Measurements from ENCODE around the gene CORO7.

The CORO7 gene

GRCh38 chr16:4317532-4318450 lies 98.6 kb downstream of the CORO7 start:
- Histone ChIP-seq H3K9me3 (ENCODE audit: control insufficient read depth, low read length) (no peaks in the 10 kb centered on the region), H3K36me3 (ENCODE audit: control insufficient read depth, insufficient read depth, low read length, severe bottlenecking) (no peaks in the 10 kb centered on the region), H3K9ac (ENCODE audit: low read length) (peak overlapping the region; percentile 86), H3K4me3 (ENCODE audit: low read length) (peak overlapping the region; percentile 85), H3K4me1 (ENCODE audit: control insufficient read depth, insufficient read depth, low read length) (peaks cover 45% of the 10 kb centered on the region), H3K27me3 (replicated peaks; ENCODE audit: control insufficient read depth, insufficient read depth, low read length) (no peaks in the 10 kb centered on the region)
- DNase-seq (ENCODE audit: low read depth): peak; percentile 63

GRCh38 chr16:4316864-4317531 lies 99.4 kb downstream of the CORO7 start:
- H3K9ac ChIP-seq (ENCODE audit: low read length): peak overlapping the region; percentile 86
- H3K27me3 ChIP-seq (replicated peaks; ENCODE audit: control insufficient read depth, insufficient read depth, low read length): no peaks in the 10 kb centered on the region
- peak; percentile 82 for DNase-seq (ENCODE audit: low read depth)

GRCh38 chr16:4316108-4316863 lies 100.1 kb downstream of the CORO7 start:
- Histone ChIP-seq H3K4me3 (ENCODE audit: low read length) (peak overlapping the region; percentile 85), H3K36me3 (ENCODE audit: control insufficient read depth, insufficient read depth, low read length, severe bottlenecking) (no peaks in the 10 kb centered on the region), H3K9ac (ENCODE audit: low read length) (peak overlapping the region; percentile 86), H3K4me1 (ENCODE audit: control insufficient read depth, insufficient read depth, low read length) (peaks cover 45% of the 10 kb centered on the region), H3K27me3 (replicated peaks; ENCODE audit: control insufficient read depth, insufficient read depth, low read length) (no peaks in the 10 kb centered on the region), H3K9me3 (ENCODE audit: control insufficient read depth, low read length) (no peaks in the 10 kb centered on the region)
- peak; percentile 74 for DNase-seq (ENCODE audit: low read depth)

More at GRCh38 chr16:4316864-4317531, 99.4 kb downstream of the CORO7 start:
- no peaks in the 10 kb centered on the region for H3K9me3 ChIP-seq (ENCODE audit: control insufficient read depth, low read length)
- H3K4me3 ChIP-seq (ENCODE audit: low read length): peak overlapping the region; percentile 85
- H3K36me3 ChIP-seq (ENCODE audit: control insufficient read depth, insufficient read depth, low read length, severe bottlenecking): no peaks in the 10 kb centered on the region
- peaks cover 45% of the 10 kb centered on the region for H3K4me1 ChIP-seq (ENCODE audit: control insufficient read depth, insufficient read depth, low read length)

GRCh38 chr16:4315186-4316107 lies 100.9 kb downstream of the CORO7 start, which contains the start of gene GLIS2:
GLIS2 (plus strand) TSS chr16:4316067; CDS start chr16:4332281, 16,214 bp downstream.
- Histone ChIP-seq H3K9ac (ENCODE audit: low read length) (peak within 1 kb of the TSS; percentile 86), H3K36me3 (ENCODE audit: control insufficient read depth, insufficient read depth, low read length, severe bottlenecking) (no peaks in the 10 kb centered on the region), H3K9me3 (ENCODE audit: control insufficient read depth, low read length) (no peaks in the 10 kb centered on the region), H3K4me3 (ENCODE audit: low read length) (peak within 1 kb of the TSS; percentile 85), H3K27me3 (replicated peaks; ENCODE audit: control insufficient read depth, insufficient read depth, low read length) (no peaks in the 10 kb centered on the region), H3K4me1 (ENCODE audit: control insufficient read depth, insufficient read depth, low read length) (peaks cover 36% of the 10 kb centered on the region)
- DNase-seq (ENCODE audit: low read depth): peak; percentile 93

- H3K9me3 ChIP-seq (ENCODE audit: control insufficient read depth, low read length): no peaks in the 10 kb centered on the region
- peak; percentile 63 for DNase-seq (ENCODE audit: low read depth)
- peak overlapping the region; percentile 82 for H3K4me3 ChIP-seq (ENCODE audit: low read length)
- H3K4me1 ChIP-seq (ENCODE audit: control insufficient read depth, insufficient read depth, low read length): peaks cover 33% of the 10 kb centered on the region
- H3K36me3 ChIP-seq (ENCODE audit: control insufficient read depth, insufficient read depth, low read length, severe bottlenecking): no peaks in the 10 kb centered on the region
- H3K9ac ChIP-seq (ENCODE audit: low read length): peak overlapping the region; percentile 84
- no peaks in the 10 kb centered on the region for H3K27me3 ChIP-seq (replicated peaks; ENCODE audit: control insufficient read depth, insufficient read depth, low read length)
Measured at GRCh38 chr16:4314532-4315185, 101.7 kb downstream of the CORO7 start.

GRCh38 chr16:4313563-4314531 lies 102.5 kb downstream of the CORO7 start:
- H3K4me3 ChIP-seq (ENCODE audit: low read length): no peak overlapping the region
- H3K36me3 ChIP-seq (ENCODE audit: control insufficient read depth, insufficient read depth, low read length, severe bottlenecking): no peaks in the 10 kb centered on the region
- no peaks in the 10 kb centered on the region for H3K27me3 ChIP-seq (replicated peaks; ENCODE audit: control insufficient read depth, insufficient read depth, low read length)
- no peaks in the 10 kb centered on the region for H3K9me3 ChIP-seq (ENCODE audit: control insufficient read depth, low read length)
- H3K9ac ChIP-seq (ENCODE audit: low read length): no peak overlapping the region
- DNase-seq (ENCODE audit: low read depth): no peak
- H3K4me1 ChIP-seq (ENCODE audit: control insufficient read depth, insufficient read depth, low read length): peaks cover 27% of the 10 kb centered on the region

- Histone ChIP-seq H3K9ac (ENCODE audit: low read length) (no peak overlapping the region), H3K4me3 (ENCODE audit: low read length) (no peak overlapping the region), H3K9me3 (ENCODE audit: control insufficient read depth, low read length) (no peaks in the 10 kb centered on the region), H3K27me3 (replicated peaks; ENCODE audit: control insufficient read depth, insufficient read depth, low read length) (no peaks in the 10 kb centered on the region), H3K4me1 (ENCODE audit: control insufficient read depth, insufficient read depth, low read length) (peaks cover 20% of the 10 kb centered on the region), H3K36me3 (ENCODE audit: control insufficient read depth, insufficient read depth, low read length, severe bottlenecking) (no peaks in the 10 kb centered on the region)
- peak; percentile 82 for DNase-seq (ENCODE audit: low read depth)
Measured at GRCh38 chr16:4309833-4310266, 106.5 kb downstream of the CORO7 start.

GRCh38 chr16:4309102-4309832 lies 107.1 kb downstream of the CORO7 start:
- no peaks in the 10 kb centered on the region for H3K27me3 ChIP-seq (replicated peaks; ENCODE audit: control insufficient read depth, insufficient read depth, low read length)
- DNase-seq (ENCODE audit: low read depth): no peak
- H3K4me1 ChIP-seq (ENCODE audit: control insufficient read depth, insufficient read depth, low read length): peaks cover 17% of the 10 kb centered on the region
- no peak overlapping the region for H3K9ac ChIP-seq (ENCODE audit: low read length)
- H3K9me3 ChIP-seq (ENCODE audit: control insufficient read depth, low read length): no peaks in the 10 kb centered on the region
- H3K36me3 ChIP-seq (ENCODE audit: control insufficient read depth, insufficient read depth, low read length, severe bottlenecking): no peaks in the 10 kb centered on the region
- H3K4me3 ChIP-seq (ENCODE audit: low read length): no peak overlapping the region

Data from adipocyte (in vitro differentiated cells).